ENCODE measurements around the gene TAF10.
A peak's percentile ranks its signal among the peaks of the same experiment; 100 is the strongest.

The TAF10 gene

DNA sequence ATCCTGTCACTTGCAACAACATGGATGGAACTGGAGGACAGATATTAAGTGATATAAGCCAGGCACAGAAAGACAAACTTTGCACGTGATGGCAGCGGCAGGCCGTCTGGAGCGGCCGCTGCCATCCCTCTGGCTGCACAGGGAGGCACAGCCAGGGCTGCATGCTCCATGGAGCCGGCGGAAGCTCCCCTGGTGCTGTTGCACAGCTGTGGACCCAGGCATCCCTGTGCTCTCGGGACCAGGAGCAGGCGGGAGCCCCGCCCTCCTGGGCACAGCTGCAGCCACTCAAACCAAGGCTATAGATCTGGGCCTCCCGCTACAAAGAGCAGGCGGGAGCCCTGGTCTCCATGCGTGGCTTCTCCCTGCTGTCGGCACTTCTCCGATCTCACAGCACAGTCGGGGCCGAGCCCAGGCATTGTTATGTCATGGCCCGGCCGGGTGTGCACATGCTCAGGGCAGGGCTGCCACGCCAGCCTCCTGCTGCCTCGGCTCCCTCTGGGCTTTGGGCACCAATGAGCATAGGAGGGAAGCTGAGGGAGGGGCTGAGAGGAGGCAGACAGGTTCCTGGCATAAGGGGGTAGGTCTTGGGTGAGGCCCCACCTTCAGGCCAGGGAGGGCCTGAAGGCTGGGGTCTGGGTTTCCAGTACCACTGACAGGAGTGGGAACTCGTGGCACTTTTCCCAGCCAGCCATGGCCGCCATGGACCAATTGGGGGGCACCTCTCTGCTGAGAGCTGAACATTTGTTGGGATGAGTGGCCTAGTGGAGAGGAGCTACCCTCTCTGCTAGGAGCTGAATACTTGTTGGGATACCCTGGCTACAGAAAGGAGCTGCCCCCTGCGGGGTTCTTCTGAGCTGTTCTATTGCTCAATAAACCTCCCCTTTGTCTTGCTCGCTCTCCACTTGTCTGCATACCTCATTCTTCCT lies 25.3 kb downstream of the TAF10 start:
- Histone ChIP-seq H3K4me1 (peaks cover 0 to 19% (median 9%) of the 10 kb centered on the region in 4 donors), H3K36me3 (peaks cover 0 to 4% (median 0%) of the 10 kb centered on the region in 3 donors), H3K9me3 (peaks cover 0 to 10% (median 8%) of the 10 kb centered on the region in 3 donors), H3K27ac (peak overlapping the region in 1 of 2 donors; percentile 56), H3K27me3 (no peaks in the 10 kb centered on the region), H3K4me3 (no peak overlapping the region)
- TF ChIP-seq, protein P1, sequence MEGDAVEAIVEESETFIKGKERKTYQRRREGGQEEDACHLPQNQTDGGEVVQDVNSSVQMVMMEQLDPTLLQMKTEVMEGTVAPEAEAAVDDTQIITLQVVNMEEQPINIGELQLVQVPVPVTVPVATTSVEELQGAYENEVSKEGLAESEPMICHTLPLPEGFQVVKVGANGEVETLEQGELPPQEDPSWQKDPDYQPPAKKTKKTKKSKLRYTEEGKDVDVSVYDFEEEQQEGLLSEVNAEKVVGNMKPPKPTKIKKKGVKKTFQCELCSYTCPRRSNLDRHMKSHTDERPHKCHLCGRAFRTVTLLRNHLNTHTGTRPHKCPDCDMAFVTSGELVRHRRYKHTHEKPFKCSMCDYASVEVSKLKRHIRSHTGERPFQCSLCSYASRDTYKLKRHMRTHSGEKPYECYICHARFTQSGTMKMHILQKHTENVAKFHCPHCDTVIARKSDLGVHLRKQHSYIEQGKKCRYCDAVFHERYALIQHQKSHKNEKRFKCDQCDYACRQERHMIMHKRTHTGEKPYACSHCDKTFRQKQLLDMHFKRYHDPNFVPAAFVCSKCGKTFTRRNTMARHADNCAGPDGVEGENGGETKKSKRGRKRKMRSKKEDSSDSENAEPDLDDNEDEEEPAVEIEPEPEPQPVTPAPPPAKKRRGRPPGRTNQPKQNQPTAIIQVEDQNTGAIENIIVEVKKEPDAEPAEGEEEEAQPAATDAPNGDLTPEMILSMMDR (IDR thresholded peaks at IDR 0.05): no peak
- intact Hi-C loops (cut with DNase I; ENCODE audit: low total_unique reads): loop anchor here (10.0 kb wide), 1 partner anchor 52 kb away; no protein-coding TSS in a partner anchor
- no peak for DNase-seq

DNA sequence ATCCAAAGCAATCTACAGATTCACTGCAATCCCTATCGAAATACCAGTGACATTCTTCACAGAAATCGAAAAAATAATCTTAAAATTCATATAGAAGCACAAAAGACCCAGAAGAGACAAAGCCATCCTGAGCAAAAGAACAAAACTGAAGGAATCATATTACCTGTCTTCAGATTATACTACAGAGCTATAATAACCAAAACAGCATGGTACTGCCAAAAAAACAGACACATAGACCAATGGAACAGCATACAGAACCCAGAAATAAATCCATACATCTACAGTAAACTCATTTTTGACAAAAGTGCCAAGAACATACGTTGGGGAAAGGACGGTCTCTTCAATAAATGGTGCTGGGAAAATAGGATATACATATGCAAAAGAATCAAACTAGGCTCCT lies 27.5 kb downstream of the TAF10 start:
- Histone ChIP-seq H3K27me3 (no peaks in the 10 kb centered on the region), H3K9me3 (peaks cover 0 to 10% (median 8%) of the 10 kb centered on the region in 3 donors), H3K36me3 (peaks cover 0 to 4% (median 0%) of the 10 kb centered on the region in 3 donors), H3K27ac (no peak overlapping the region), H3K4me3 (no peak overlapping the region), H3K4me1 (peaks cover 0 to 19% (median 9%) of the 10 kb centered on the region in 4 donors)
- no peak for DNase-seq
- intact Hi-C loops (cut with DNase I; ENCODE audit: low total_unique reads): loop anchor here (10.0 kb wide), 1 partner anchor 50 kb away; no protein-coding TSS in a partner anchor
- TF ChIP-seq, protein P1 (IDR thresholded peaks at IDR 0.05): no peak

DNA sequence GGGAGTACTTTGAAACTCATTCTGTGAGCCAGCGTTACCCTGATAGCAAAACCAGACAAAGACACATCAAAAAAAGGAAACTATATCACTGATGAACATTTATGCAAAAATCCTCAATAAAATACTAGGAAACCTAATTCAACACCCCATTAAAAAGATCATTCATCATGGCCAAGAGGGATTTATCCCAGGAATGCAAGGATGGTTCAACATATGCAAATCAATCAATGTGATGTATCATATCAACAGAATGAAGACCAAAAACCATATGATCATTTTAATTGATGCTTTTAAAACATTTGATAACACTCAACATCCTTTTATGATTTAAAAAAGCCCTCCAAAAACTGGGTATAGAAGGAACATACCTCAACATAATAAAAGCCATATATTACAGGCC lies 28.4 kb downstream of the TAF10 start:
- Histone ChIP-seq H3K36me3 (peaks cover 0 to 4% (median 0%) of the 10 kb centered on the region in 3 donors), H3K27ac (no peak overlapping the region), H3K4me1 (peaks cover 0 to 19% (median 9%) of the 10 kb centered on the region in 4 donors), H3K4me3 (no peak overlapping the region), H3K9me3 (peaks cover 0 to 10% (median 8%) of the 10 kb centered on the region in 3 donors), H3K27me3 (no peaks in the 10 kb centered on the region)
- TF ChIP-seq, protein P1 (IDR thresholded peaks at IDR 0.05): no peak
- no peak for DNase-seq
- intact Hi-C loops (cut with DNase I; ENCODE audit: low total_unique reads): loop anchor here (10.0 kb wide), 1 partner anchor 49 kb away; no protein-coding TSS in a partner anchor

DNA sequence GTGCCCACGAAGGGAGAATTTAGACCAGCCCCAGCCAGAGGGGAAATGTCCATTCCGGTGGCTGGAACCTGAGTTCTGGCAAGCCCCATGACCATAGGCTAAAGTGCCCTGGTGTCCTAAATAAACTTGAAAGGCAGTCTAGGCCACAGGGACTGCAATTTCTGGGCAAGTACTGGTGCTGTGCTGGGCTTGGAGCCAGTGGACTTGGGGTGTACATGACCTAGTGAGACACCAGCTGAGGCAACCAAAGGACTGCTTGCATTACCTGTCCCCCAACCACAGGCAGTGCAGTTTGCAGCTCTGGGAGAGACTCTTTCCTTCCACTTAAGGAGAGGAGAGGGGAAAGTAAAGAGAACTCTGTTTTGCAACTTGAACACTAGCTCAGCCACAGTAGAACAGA lies 32.3 kb downstream of the TAF10 start:
- Histone ChIP-seq H3K27me3 (no peaks in the 10 kb centered on the region), H3K27ac (no peak overlapping the region), H3K4me1 (peaks cover 0 to 13% (median 8%) of the 10 kb centered on the region in 4 donors), H3K9me3 (peaks cover 0 to 10% (median 8%) of the 10 kb centered on the region in 3 donors), H3K4me3 (no peak overlapping the region), H3K36me3 (no peaks in the 10 kb centered on the region)
- intact Hi-C loops (cut with DNase I; ENCODE audit: low total_unique reads): loop anchor here (10.0 kb wide), 1 partner anchor 45 kb away; no protein-coding TSS in a partner anchor
- DNase-seq: no peak
- TF ChIP-seq, protein P1 (IDR thresholded peaks at IDR 0.05): no peak

DNA sequence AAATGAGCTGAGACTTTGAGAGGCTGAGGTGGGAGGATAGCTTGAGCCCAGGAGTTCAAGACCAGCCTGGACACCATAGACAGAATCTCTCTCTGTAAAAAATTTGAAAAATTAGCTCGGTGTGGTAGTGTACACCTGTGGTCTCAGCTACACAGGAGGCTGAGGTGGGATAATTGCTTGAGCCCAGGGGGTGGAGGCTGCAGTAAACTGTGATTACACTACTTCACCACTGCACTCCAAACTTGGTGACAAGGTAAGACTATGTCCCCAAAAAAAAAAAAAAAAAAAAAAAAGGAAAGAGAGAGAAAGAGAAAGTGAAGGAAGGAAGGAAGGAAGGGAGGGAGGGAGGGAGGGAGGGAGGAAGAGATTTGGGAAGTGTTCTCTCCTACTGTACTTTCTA lies 33.9 kb downstream of the TAF10 start:
- Histone ChIP-seq H3K27ac (peak overlapping the region in 1 of 2 donors; percentile 59), H3K27me3 (no peaks in the 10 kb centered on the region), H3K4me1 (peaks cover 0 to 13% (median 8%) of the 10 kb centered on the region in 4 donors), H3K4me3 (no peak overlapping the region), H3K36me3 (no peaks in the 10 kb centered on the region), H3K9me3 (no peaks in the 10 kb centered on the region)
- intact Hi-C loops (cut with DNase I; ENCODE audit: low total_unique reads): no loop called here
- TF ChIP-seq, protein P1 (IDR thresholded peaks at IDR 0.05): no peak
- no peak for DNase-seq

Measured in tibial artery (tissue), 4 donors.